Endothelial cell of umbilical vein (primary cell): Measurements from ENCODE around the gene CRY1. TPM values are rescaled to one million over a fixed set of nuclear protein-coding genes. Genes with fewer than 3 reads are reported as not detected.

ENCODE experiments used
- BruUV-seq: library from RNA; stranded (reverse); fragments of 400-500 nt; replicated peaks from 2 replicates; lab custom pipeline; 2021; lab: Mats Ljungman, UMichigan
- CTCF ChIA-PET: fragments of 300-600, 350-600 bp; sonication (Branson Sonifier 250); formaldehyde crosslinking; loops from one replicate; lab custom pipeline; 2021; ENCODE audit warnings: antibody characterized with exemption, inconsistent platforms; lab: Charles Lee
- POLR2A ChIA-PET: fragments of 300-600, 350-600 bp; sonication (Branson Sonifier 250); formaldehyde crosslinking; loops from one replicate; lab custom pipeline; 2021; ENCODE audit warnings: antibody characterized with exemption, inconsistent platforms; lab: Charles Lee
- DNase-seq: peaks from one replicate; pipeline ENCODE4 v3.0.0-alpha.2; 2011; ENCODE audit warnings: low read depth, low spot score
- FAIRE-seq: peaks from 2 replicates; lab custom pipeline; 2011; peaks lifted over from hg19 to GRCh38; lab: Jason Lieb, UNC
- H2AFZ ChIP-seq: 2 replicates; pipeline ENCODE4 v1.6.0; 2012; ENCODE audit warnings: low read depth, low read length, control low read depth, inconsistent platforms
- H3K27ac ChIP-seq: 2 replicates; pipeline ENCODE4 v1.5.1; 2011; ENCODE audit warnings: low read depth, mild to moderate bottlenecking, control low read depth, low read length, moderate library complexity; ENCODE audit not compliant: insufficient read depth
- H3K27me3 ChIP-seq, 2 experiments: 2 replicates each; pipeline versions ENCODE4 v1.6.0 to v1.6.1; 2011; ENCODE audit warnings: low read length in 2 of 2, mixed read lengths in 1 of 2; ENCODE audit not compliant: control insufficient read depth in 2 of 2, insufficient read depth in 2 of 2
- H3K36me3 ChIP-seq, 2 experiments: 2 replicates in 1 of 2; 3 replicates in 1 of 2; pipeline ENCODE4 v1.5.1; 2011; ENCODE audit warnings: low read length in 2 of 2, mild to moderate bottlenecking in 1 of 2, moderate library complexity in 1 of 2; ENCODE audit not compliant: control insufficient read depth in 2 of 2, insufficient read depth in 2 of 2; ENCODE audit errors: extremely low read depth in 1 of 2
- H3K4me1 ChIP-seq: 3 replicates; pipeline ENCODE4 v1.5.1; 2011; ENCODE audit warnings: mild to moderate bottlenecking, low read length; ENCODE audit not compliant: control insufficient read depth, insufficient read depth; ENCODE audit errors: extremely low read depth
- H3K4me2 ChIP-seq: 2 replicates; pipeline ENCODE4 v1.6.1; 2011; ENCODE audit warnings: low read length, control low read depth, mixed read lengths; ENCODE audit not compliant: insufficient read depth
- H3K4me3 ChIP-seq, 3 experiments: fragments of 200-600 bp in 1 of 3; sonication (generic), shearing (Covaris generic) in 1 of 3; replicated peaks in 1 of 3; 2 replicates each; pipeline ENCODE4 v1.5.1; 2011 to 2016; ENCODE audit warnings: control low read depth in 3 of 3, low read length in 3 of 3, mild to moderate bottlenecking in 2 of 3, inconsistent platforms in 1 of 3, low read depth in 1 of 3, moderate library complexity in 1 of 3; ENCODE audit not compliant: insufficient read depth in 1 of 3
- H3K79me2 ChIP-seq: 2 replicates; pipeline ENCODE4 v1.6.0; 2012; ENCODE audit warnings: low read length, inconsistent platforms; ENCODE audit not compliant: control insufficient read depth, insufficient read depth
- H3K9ac ChIP-seq: replicated peaks from 2 replicates; pipeline ENCODE3; 2011; ENCODE audit warnings: low read length, control low read depth; ENCODE audit not compliant: insufficient read depth; ENCODE audit errors: extremely low read depth
- H3K9me1 ChIP-seq: replicated peaks from 3 replicates; pipeline ENCODE4 v1.6.0; 2011; ENCODE audit warnings: mild to moderate bottlenecking, low read length; ENCODE audit not compliant: control insufficient read depth, insufficient read depth; ENCODE audit errors: extremely low read depth
- H3K9me3 ChIP-seq: replicated peaks from 2 replicates; pipeline ENCODE4 v1.5.1; 2012; ENCODE audit warnings: low read length, inconsistent platforms; ENCODE audit not compliant: control insufficient read depth, insufficient read depth
- H4K20me1 ChIP-seq: replicated peaks from 2 replicates; pipeline ENCODE3; 2011; ENCODE audit warnings: mild to moderate bottlenecking, low read length; ENCODE audit not compliant: control insufficient read depth, insufficient read depth; ENCODE audit errors: extremely low read depth
- EZH2 ChIP-seq: IDR thresholded peaks from 2 replicates; pipeline ENCODE4 v1.6.1; 2012; ENCODE audit warnings: borderline replicate concordance, low read depth, mild to moderate bottlenecking, moderate library complexity, low read length, inconsistent platforms; ENCODE audit not compliant: severe bottlenecking
- FOS ChIP-seq: IDR thresholded peaks from 2 replicates; pipeline ENCODE4 v1.6.1; 2011; ENCODE audit warnings: mild to moderate bottlenecking, low read length, moderate library complexity, borderline replicate concordance; ENCODE audit not compliant: insufficient read depth
- GATA2 ChIP-seq: IDR thresholded peaks from 2 replicates; pipeline ENCODE4 v1.7.0; 2011; ENCODE audit warnings: low read depth, mild to moderate bottlenecking, moderate library complexity, mixed read lengths, low read length; ENCODE audit not compliant: insufficient read length, insufficient read depth
- JUN ChIP-seq: IDR thresholded peaks from 2 replicates; pipeline ENCODE4 v1.6.1; 2011; ENCODE audit warnings: borderline replicate concordance, low read depth; ENCODE audit not compliant: insufficient read length, insufficient read depth
- MYC ChIP-seq: IDR thresholded peaks from one replicate; pipeline ENCODE4 v1.6.1; 2011; ENCODE audit warnings: mild to moderate bottlenecking, low read depth, low read length
- POLR2A ChIP-seq: IDR thresholded peaks from 2 replicates; pipeline ENCODE4 v1.6.1; 2012; ENCODE audit warnings: low read depth, mild to moderate bottlenecking, control low read depth, low read length
- POLR2AphosphoS5 ChIP-seq: IDR thresholded peaks from 2 replicates; pipeline ENCODE4 v1.6.1; 2012; ENCODE audit warnings: low read depth, mild to moderate bottlenecking, control low read depth, low read length, moderate library complexity; ENCODE audit not compliant: insufficient read depth
- dilution Hi-C: fragments of 300-500 bp; cut with MboI; formaldehyde crosslinking; loops from one replicate; pipeline ENCODE4 v1.15.0; 2019; ENCODE audit warnings: low sequenced_read_pairs; ENCODE audit not compliant: extremely low pct_ligation_motif_present
- intact Hi-C: fragments of 100-400 bp; cut with micrococcal nuclease; formaldehyde crosslinking; loops from one replicate; pipeline ENCODE4 v1.10.0; 2022
- polyA plus RNA-seq, 4 experiments: library from polyadenylated mRNA; depleted of rRNA in 3 of 4; stranded (reverse) in 3 of 4; unstranded in 1 of 4; fragments of >200 nt; gene quantifications; 2 replicates each; pipeline versions ENCODE4 v1.2.1 to v1.2.3, GENCODE V29; 2011 to 2012; ENCODE audit warnings: missing spikeins in 1 of 4
- total RNA-seq: library from RNA; stranded (reverse); gene quantifications from 2 replicates; pipeline ENCODE4 v1.2.3, GENCODE V29; 2021
- TF ChIP-seq, protein P1 (sequence below): IDR thresholded peaks from 2 replicates; pipeline ENCODE4 v1.6.1; 2011; ENCODE audit not compliant: insufficient read depth, insufficient read length
- TF ChIP-seq, protein P2 (sequence below), 2 donors: IDR thresholded peaks; 1 replicate in 1 of 2; 2 replicates in 1 of 2; pipeline ENCODE4 v1.5.1; 2011; ENCODE audit warnings: low read length in 2 of 2, mild to moderate bottlenecking in 2 of 2, moderate library complexity in 2 of 2, control low read depth in 1 of 2, inconsistent platforms in 1 of 2, low read depth in 1 of 2; ENCODE audit not compliant: insufficient read depth in 1 of 2; ENCODE audit errors: extremely low read depth in 1 of 2

CRY1 gene
- total and polyA plus RNA-seq, 2 donors (not counting 3 experiments of a cell fraction or from before 2014, with no cell fraction given), result 11.4 to 21.0 TPM

DNA sequence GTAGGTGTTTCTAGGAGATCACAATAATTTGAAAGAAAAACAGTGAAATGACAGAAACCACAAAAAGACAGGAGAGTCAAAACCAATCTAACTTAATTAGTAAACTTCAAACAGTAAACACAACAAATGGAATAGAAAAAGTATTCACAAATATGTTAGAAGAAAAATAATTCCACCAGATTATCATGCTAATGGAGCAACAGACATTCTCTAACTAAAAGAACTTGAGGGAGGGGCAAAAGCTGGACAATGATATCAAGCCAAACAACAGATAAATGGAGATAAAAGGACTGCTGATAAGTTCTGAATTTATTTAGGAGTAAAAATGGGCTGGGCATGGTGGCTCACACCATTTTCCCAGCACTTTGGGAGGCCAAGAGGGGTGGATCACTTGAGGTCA lies 28.7 kb downstream of the CRY1 start:
- TF ChIP-seq POLR2A (no peak), GATA2 (no peak), EZH2 (no peak), MYC (no peak), FOS (no peak), POLR2AphosphoS5 (no peak), JUN (no peak)
- TF ChIP-seq, protein P1, sequence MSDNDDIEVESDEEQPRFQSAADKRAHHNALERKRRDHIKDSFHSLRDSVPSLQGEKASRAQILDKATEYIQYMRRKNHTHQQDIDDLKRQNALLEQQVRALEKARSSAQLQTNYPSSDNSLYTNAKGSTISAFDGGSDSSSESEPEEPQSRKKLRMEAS, result no peak
- TF ChIP-seq, protein P2, sequence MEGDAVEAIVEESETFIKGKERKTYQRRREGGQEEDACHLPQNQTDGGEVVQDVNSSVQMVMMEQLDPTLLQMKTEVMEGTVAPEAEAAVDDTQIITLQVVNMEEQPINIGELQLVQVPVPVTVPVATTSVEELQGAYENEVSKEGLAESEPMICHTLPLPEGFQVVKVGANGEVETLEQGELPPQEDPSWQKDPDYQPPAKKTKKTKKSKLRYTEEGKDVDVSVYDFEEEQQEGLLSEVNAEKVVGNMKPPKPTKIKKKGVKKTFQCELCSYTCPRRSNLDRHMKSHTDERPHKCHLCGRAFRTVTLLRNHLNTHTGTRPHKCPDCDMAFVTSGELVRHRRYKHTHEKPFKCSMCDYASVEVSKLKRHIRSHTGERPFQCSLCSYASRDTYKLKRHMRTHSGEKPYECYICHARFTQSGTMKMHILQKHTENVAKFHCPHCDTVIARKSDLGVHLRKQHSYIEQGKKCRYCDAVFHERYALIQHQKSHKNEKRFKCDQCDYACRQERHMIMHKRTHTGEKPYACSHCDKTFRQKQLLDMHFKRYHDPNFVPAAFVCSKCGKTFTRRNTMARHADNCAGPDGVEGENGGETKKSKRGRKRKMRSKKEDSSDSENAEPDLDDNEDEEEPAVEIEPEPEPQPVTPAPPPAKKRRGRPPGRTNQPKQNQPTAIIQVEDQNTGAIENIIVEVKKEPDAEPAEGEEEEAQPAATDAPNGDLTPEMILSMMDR (IDR thresholded peaks at IDR 0.05; ENCODE audit: extremely low read depth in 1 of 2, insufficient read depth in 1 of 2, low read depth in 1 of 2, low read length in 2 of 2), result no peak
- no peak overlapping the region for H2AFZ ChIP-seq
- peaks cover 5% of the 10 kb centered on the region for H3K79me2 ChIP-seq
- POLR2A ChIA-PET, result no interaction called here
- H3K9me1 ChIP-seq, result no peaks in the 10 kb centered on the region
- dilution Hi-C loops, result no loop called here
- DNase-seq (no peak), FAIRE-seq (no peak)
- no peak overlapping the region for H3K9ac ChIP-seq
- H3K9me3 ChIP-seq, result no peaks in the 10 kb centered on the region
- H3K4me1 ChIP-seq, result no peaks in the 10 kb centered on the region
- no peak overlapping the region for H3K27ac ChIP-seq
- no peak overlapping the region for H3K4me2 ChIP-seq
- CTCF ChIA-PET, result interaction anchor here (0.7 kb wide), 1 partner anchor 7 kb away, joined by 3 read pairs; no protein-coding TSS in a partner anchor
- H4K20me1 ChIP-seq, result no peaks in the 10 kb centered on the region
- intact Hi-C loops, result no loop called here
- no peaks in the 10 kb centered on the region for H3K36me3 ChIP-seq
- no TSS peak for BruUV-seq
- no peak overlapping the region for H3K4me3 ChIP-seq
- H3K27me3 ChIP-seq, result no peaks in the 10 kb centered on the region
